ENCODE measurements around the gene TCTN1. TPM values are rescaled to one million over a fixed set of nuclear protein-coding genes. Genes with fewer than 3 reads are reported as not detected.

TCTN1 gene
- total RNA-seq, 2 donors from 2014 or later: 45.5 to 68.7 TPM

- Histone ChIP-seq H3K27ac (no peak overlapping the region), H3K36me3 (no peaks in the 10 kb centered on the region), H3K4me1 (replicated peaks) (no peaks in the 10 kb centered on the region), H3K9me3 (no peaks in the 10 kb centered on the region), H3K27me3 (replicated peaks; ENCODE audit: insufficient read depth) (no peaks in the 10 kb centered on the region), H3K4me3 (no peak overlapping the region)
- no peak for DNase-seq (ENCODE audit: low spot score)
- TF ChIP-seq POLR2AphosphoS5 (IDR thresholded peaks at IDR 0.05): no peak
- no peak for TF ChIP-seq CTCF (IDR thresholded peaks at IDR 0.05)
- TF ChIP-seq POLR2A (IDR thresholded peaks at IDR 0.05): no peak
- 52% methylated on average over 5 of the region's 5 CpGs for WGBS
- intact Hi-C loops (cut with DNase I): no loop called here
These were observed 55.2 kb downstream of the TCTN1 start for GRCh38 chr12:110669193-110669502.

- Histone ChIP-seq H3K27me3 (replicated peaks; ENCODE audit: insufficient read depth) (no peaks in the 10 kb centered on the region), H3K9me3 (no peaks in the 10 kb centered on the region), H3K36me3 (no peaks in the 10 kb centered on the region), H3K27ac (no peak overlapping the region), H3K4me1 (replicated peaks) (no peaks in the 10 kb centered on the region), H3K4me3 (no peak overlapping the region)
- TF ChIP-seq CTCF (IDR thresholded peaks at IDR 0.05): no peak
- no peak for TF ChIP-seq POLR2AphosphoS5 (IDR thresholded peaks at IDR 0.05)
- TF ChIP-seq POLR2A (IDR thresholded peaks at IDR 0.05): no peak
- DNase-seq (ENCODE audit: low spot score): no peak
- intact Hi-C loops (cut with DNase I): no loop called here
- 46% methylated on average over 4 of the region's 4 CpGs for WGBS
These were observed 56.3 kb downstream of the TCTN1 start for GRCh38 chr12:110670161-110670701.

GRCh38 chr12:110676171-110676570, 62.2 kb downstream of the TCTN1 start:
- Histone ChIP-seq H3K27ac (no peak overlapping the region), H3K4me3 (no peak overlapping the region), H3K36me3 (no peaks in the 10 kb centered on the region), H3K9me3 (no peaks in the 10 kb centered on the region), H3K27me3 (replicated peaks; ENCODE audit: insufficient read depth) (no peaks in the 10 kb centered on the region), H3K4me1 (replicated peaks) (no peaks in the 10 kb centered on the region)
- DNase-seq (ENCODE audit: low spot score): no peak
- TF ChIP-seq POLR2A (IDR thresholded peaks at IDR 0.05): no peak
- TF ChIP-seq POLR2AphosphoS5 (IDR thresholded peaks at IDR 0.05): no peak
- TF ChIP-seq CTCF (IDR thresholded peaks at IDR 0.05): no peak
- 94% methylated on average over 4 of the region's 4 CpGs for WGBS
- intact Hi-C loops (cut with DNase I): no loop called here

GRCh38 chr12:110677206-110677911, 63.4 kb downstream of the TCTN1 start:
- Histone ChIP-seq H3K4me1 (replicated peaks) (no peaks in the 10 kb centered on the region), H3K27ac (no peak overlapping the region), H3K4me3 (no peak overlapping the region), H3K27me3 (replicated peaks; ENCODE audit: insufficient read depth) (no peaks in the 10 kb centered on the region), H3K9me3 (no peaks in the 10 kb centered on the region), H3K36me3 (no peaks in the 10 kb centered on the region)
- TF ChIP-seq POLR2A (IDR thresholded peaks at IDR 0.05) (no peak), CTCF (IDR thresholded peaks at IDR 0.05) (no peak), POLR2AphosphoS5 (IDR thresholded peaks at IDR 0.05) (no peak)
- no peak for DNase-seq (ENCODE audit: low spot score)
- intact Hi-C loops (cut with DNase I): no loop called here
- 88% methylated on average over 5 of the region's 5 CpGs for WGBS

GRCh38 chr12:110677982-110678381, 64.1 kb downstream of the TCTN1 start:
- H3K9me3 ChIP-seq: no peaks in the 10 kb centered on the region
- H3K4me3 ChIP-seq: no peak overlapping the region
- no peak overlapping the region for H3K27ac ChIP-seq
- WGBS: 86% methylated on average over 4 of the region's 4 CpGs
- intact Hi-C loops (cut with DNase I): no loop called here
- no peak for DNase-seq (ENCODE audit: low spot score)
- H3K36me3 ChIP-seq: no peaks in the 10 kb centered on the region
- H3K27me3 ChIP-seq (replicated peaks; ENCODE audit: insufficient read depth): no peaks in the 10 kb centered on the region
- H3K4me1 ChIP-seq (replicated peaks): no peaks in the 10 kb centered on the region
- TF ChIP-seq CTCF (IDR thresholded peaks at IDR 0.05) (no peak), POLR2AphosphoS5 (IDR thresholded peaks at IDR 0.05) (no peak), POLR2A (IDR thresholded peaks at IDR 0.05) (no peak)

Measured in prostate gland (tissue), 2 donors.